Stimulated activated CD8-positive, alpha-beta memory T cell treated with anti-CD3 and anti-CD28 coated beads, Interleukin-7, amount 100 ng/mL, for 4 hours (primary cell): ENCODE results near the gene PXT1.

Source experiments
- DNase-seq, 2 donors: peaks; one replicate each; pipeline ENCODE4 v3.0.0-alpha.2; 2020; ENCODE audit warnings: low read depth in 2 of 2

The PXT1 gene

GRCh38 chr6:36387440-36388303 lies 55.0 kb downstream of the PXT1 start, which contains the start of gene ETV7:
TSS of gene ETV7 (minus strand) at chr6:36387669. CDS start at chr6:36387541, 128 bp downstream.
- peak; percentile 60 to 64 for DNase-seq

- no peak for DNase-seq
These were observed 55.9 kb downstream of the PXT1 start for GRCh38 chr6:36386495-36387439.

DNA sequence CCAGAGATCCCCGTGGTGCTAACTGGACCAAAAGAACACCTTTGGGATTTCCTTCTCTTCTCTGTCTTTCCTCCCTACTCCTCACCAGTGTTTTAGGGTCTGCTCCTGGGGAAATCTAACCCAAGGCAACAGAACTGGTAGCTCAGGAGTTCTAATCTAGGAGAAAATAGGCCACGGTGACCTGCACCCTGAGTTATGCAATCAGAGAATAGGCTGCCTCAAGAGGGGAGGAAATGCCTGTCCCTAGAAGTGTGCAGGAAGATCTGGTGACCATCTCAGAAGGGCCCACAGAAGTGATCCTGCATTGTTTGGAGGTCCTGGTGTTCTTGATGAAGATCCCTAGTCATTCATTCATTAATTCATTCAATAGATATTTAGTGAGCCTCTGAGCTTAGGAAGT lies 58.6 kb downstream of the PXT1 start:
- no peak for DNase-seq

DNA sequence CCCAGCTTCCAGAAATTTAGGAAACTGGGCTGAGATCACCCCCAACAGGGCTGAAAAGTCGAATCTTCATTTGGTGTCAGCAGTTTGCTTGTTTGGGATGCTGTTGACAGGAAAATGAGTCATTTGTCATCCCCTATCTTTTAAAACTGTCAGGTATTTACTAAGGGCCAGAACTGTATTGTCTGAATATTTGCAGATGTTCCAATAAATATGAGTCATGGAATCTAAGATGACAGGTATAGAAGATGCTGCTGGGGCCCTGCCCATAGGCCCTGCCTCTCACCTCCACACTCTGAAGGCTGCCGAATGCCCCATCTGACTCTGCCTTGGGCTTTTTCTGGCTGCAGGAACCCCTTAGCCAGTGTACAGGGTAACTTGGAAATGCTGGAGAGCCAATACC lies 59.0 kb downstream of the PXT1 start:
- no peak for DNase-seq

DNA sequence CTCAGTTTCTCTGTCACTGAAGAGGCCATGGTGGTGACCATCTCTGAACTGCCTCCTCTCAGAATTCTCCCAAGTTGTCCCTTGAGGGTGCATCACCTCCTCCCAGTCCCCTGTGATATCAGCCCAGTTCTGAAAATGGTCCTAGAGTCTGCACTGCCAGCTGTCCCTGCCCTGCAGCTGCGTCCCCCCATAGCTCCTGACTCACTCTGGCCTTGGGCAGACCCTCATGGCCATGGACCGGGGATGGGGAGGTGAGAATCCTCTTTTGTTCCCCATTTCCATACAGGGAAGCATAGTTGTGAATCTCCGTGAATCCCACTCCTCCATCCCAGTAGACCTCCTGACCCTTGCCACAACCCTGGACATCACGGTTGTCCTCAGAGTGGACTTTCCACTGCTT lies 59.7 kb downstream of the PXT1 start:
- DNase-seq = no peak

- no peak for DNase-seq
These were observed 60.9 kb downstream of the PXT1 start for GRCh38 chr6:36381502-36382389.

DNA sequence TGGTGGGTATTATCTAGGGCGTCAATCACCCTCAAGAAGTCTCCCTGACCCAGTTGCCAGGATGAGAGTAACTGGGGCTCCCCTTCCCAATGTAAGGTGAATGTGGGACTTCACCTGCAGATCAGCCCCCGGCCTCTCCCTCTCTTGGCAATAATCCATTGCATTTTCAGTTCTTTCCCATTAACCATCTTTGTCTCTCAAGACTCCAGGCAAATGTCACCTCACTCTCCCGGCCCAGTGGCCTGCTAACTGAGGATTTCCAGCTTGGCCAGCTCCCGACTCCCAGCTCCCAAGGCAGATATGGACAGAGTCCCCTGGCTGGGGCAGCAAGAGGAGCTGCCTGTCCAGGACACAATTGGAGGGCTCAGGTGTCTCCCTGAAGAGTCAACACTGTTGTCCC lies 62.5 kb downstream of the PXT1 start:
- no peak for DNase-seq

DNA sequence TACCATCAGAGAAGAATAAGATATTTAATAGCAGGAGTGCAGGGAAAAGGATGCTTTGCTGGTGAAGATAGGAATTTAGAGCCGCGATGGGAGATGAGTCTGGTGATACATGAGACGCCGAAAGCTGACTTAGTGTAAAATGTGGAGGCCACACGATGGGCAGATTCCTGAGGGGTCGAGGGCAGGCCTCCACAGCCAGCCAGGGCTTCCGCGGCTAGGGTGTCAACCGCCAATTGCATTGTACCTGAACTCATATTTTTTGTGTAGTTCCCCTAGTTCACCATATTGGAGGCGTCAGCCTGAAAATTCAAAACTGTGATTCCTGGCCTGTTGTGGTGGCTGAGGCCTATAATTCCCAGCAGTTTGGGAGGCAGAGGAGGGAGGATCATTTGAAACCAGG lies 63.7 kb downstream of the PXT1 start:
- DNase-seq = no peak

DNA sequence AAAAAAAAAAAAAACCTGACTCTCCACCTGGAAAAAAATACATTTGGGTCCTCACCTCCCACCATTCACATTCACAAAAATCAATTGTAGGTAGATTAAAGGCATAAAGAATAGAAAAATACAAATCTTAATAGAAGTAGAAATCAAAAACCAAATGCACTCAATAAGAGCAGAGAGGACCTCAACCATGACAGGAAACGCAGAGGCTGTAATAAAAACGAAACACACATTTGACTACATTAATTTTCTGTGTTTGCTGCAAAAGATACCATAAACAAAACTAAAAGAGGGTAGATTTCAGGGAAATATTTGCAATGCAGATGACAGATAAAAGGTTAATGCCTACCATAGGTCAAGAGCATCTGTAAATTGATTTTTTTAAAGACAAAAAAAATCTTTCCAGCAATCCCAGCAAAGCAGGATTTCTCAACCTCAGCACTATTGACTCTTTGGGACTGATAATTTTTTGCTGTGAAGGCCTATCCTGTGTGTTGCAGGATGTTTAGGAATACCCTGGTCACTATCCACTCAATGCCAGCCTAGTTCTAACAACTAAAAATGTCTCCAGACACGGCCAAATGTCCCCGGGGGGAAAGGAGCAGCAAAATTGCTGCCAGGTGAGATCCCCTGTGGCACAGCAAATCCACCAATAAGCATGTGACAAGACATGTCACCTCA lies 64.3 kb downstream of the PXT1 start:
- no peak for DNase-seq

DNA sequence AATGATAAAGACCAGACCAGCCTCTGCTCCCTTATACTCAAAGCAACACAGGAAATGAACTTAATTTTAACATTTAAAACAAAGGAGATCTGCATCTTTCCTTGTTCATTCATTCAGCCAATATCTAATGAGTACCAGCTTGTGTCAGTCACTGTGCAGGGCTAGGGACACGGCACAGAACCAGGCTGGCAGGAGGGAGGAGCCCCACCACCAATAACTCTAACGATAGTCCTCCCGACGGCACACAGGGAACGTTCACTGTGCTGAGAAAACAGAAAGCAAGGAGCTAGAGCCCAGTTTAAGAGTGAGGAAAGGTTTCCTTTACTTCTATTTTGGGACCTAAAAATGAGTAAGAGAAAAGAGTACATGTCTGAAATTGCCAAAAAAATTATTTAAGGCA lies 65.1 kb downstream of the PXT1 start:
- DNase-seq = no peak

GRCh38 chr6:36376742-36377141 lies 65.9 kb downstream of the PXT1 start:
- DNase-seq = no peak

DNA sequence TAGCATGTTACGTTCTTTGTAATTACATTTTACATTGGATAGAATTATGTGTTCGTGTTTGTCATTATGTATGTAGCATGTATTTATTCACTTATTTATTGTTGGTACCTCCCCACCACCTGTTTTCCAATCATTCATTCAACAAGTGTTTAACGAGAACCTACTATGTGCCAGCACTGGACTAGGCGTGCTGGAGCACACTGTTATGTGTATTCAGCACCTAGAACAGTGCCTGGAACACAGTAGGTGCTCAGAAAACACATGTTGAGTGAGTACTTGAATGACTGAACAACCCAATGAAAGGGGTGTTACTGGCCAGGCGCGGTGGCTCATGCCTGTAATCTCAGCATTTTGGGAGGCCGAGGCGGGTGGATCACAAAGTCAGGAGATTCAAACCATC lies 66.5 kb downstream of the PXT1 start:
- no peak for DNase-seq

- no peak for DNase-seq
These were observed 67.0 kb downstream of the PXT1 start for GRCh38 chr6:36375644-36376155.

- DNase-seq = no peak
These were observed 67.7 kb downstream of the PXT1 start for GRCh38 chr6:36374972-36375371.

GRCh38 chr6:36374194-36374593 lies 68.5 kb downstream of the PXT1 start:
- no peak for DNase-seq

GRCh38 chr6:36373368-36374019 lies 69.2 kb downstream of the PXT1 start:
- no peak for DNase-seq

DNA sequence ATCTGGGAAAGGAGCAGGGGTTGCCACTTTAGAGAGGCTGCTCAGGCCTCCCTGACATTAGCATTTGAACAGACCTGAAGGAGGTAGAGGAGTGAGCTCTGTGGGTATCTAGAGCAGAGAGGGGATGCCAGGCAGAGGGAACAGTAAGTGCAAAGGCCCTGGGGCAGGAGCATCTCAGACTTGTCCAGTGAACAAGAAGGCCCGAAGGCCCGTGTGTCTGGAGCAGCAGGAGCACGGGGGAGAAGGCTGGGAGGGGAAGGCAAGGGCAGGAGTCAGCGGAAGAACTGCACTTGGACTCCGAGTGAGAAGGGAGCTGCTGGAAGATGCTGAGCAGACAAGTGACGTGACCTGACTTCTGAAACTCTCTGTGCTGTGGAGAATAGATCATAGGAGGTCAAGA lies 70.6 kb downstream of the PXT1 start:
- DNase-seq = no peak

GRCh38 chr6:36371211-36371610 lies 71.4 kb downstream of the PXT1 start:
- no peak for DNase-seq

DNA sequence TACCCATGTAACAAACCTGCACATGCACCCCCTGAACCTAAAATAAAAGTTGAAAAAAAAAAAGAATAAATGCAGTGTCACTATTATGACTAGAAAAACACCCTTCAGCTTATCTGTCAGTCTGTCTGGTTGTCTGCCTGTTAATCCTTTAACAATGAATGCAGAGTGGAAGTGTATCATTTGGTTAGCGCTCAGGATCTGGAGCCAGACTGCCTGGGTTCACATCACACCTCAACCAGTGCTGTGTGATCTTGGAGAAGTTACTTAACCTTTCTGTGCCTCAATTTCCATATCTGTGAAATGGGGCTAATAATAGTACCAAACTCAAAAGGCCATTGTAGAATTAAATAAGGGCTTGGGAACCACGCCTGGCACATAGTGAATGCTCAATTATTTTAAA lies 72.0 kb downstream of the PXT1 start:
- DNase-seq = no peak
